ENCODE data around the gene PSKH1. TPM values are rescaled to one million over a fixed set of nuclear protein-coding genes. Genes with fewer than 3 reads are reported as not detected.
A peak's percentile ranks its signal among the peaks of the same experiment; 100 is the strongest.

Gene PSKH1
- total and polyA plus RNA-seq, 9 of the 15 experiments (the other 6 are each of a cell fraction or from before 2014, with no cell fraction given) = 0.96 to 20.9 (median 9.4) TPM

DNA sequence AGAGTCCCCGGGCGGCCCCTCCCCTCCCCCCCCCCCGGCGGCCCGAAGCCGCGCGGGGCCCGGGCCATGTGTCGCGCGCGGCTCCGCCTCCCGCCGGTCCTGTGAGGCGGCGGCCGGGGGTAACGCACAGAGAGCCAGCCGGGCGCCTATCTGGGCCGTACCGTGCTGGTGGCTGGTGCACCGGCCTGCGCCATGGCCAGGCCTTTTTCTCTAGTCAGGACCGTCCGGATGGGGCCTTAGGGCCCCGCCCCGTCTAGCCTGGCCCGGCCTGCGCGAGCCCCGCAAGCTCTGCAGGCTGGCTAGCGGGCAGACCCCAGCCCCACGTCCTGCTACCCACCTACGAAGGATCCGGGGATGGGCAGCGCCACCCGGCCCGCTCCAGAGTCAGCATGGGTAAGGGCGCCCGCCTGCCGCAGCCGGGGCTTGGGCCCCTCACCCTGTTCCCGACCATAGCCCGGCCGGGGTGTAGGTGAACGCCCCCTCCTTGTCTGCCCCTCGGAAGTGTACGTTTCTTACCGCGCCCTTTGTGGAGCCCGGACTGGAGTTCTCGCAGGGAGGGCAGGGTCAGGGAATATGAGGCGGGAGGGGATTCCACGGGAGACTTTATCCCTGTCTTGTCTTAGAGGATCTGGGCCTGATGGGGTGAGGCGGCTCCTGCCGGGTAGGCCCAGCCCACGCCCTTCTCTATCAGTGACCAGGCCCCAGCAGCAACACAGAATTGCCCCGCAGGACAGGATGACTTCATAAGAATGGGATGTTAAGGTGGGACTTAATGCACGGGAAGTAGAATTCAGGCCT, 45.8 kb upstream of the PSKH1 start, which contains the start of gene CENPT (continued):
- 0 out of 2 replicates have a peak, but pooled peaks have one; percentile 9 for TF ChIP-seq CREB1 (IDR thresholded peaks at IDR 0.05)
- TF ChIP-seq CREB1 (CRISPR knock-in tag; IDR thresholded peaks at IDR 0.05) = no peak
- no peak for TF ChIP-seq CTBP1 (IDR thresholded peaks at IDR 0.05; ENCODE audit: borderline replicate concordance)
- no peak for TF ChIP-seq STAT5B (CRISPR knock-in tag; IDR thresholded peaks at IDR 0.05)
- peak; percentile 47; the same call in 1 of the 2 replicates for TF ChIP-seq ZBTB7A (IDR thresholded peaks at IDR 0.05; ENCODE audit: borderline replicate concordance, control insufficient read depth, low read depth, low read length)
- TF ChIP-seq, protein P1, sequence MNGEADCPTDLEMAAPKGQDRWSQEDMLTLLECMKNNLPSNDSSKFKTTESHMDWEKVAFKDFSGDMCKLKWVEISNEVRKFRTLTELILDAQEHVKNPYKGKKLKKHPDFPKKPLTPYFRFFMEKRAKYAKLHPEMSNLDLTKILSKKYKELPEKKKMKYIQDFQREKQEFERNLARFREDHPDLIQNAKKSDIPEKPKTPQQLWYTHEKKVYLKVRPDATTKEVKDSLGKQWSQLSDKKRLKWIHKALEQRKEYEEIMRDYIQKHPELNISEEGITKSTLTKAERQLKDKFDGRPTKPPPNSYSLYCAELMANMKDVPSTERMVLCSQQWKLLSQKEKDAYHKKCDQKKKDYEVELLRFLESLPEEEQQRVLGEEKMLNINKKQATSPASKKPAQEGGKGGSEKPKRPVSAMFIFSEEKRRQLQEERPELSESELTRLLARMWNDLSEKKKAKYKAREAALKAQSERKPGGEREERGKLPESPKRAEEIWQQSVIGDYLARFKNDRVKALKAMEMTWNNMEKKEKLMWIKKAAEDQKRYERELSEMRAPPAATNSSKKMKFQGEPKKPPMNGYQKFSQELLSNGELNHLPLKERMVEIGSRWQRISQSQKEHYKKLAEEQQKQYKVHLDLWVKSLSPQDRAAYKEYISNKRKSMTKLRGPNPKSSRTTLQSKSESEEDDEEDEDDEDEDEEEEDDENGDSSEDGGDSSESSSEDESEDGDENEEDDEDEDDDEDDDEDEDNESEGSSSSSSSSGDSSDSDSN (IDR thresholded peaks at IDR 0.05; ENCODE audit: borderline replicate concordance in 1 of 2, low read depth in 2 of 2, low read length in 2 of 2) = 0 out of 4 replicates have a peak, but pooled peaks of 1 of the 2 experiments have one; percentile 23
- TF ChIP-seq ATF7 (IDR thresholded peaks at IDR 0.05) = peak; percentile 53
- peak; percentile 67; the same call in 1 of the 2 replicates for TF ChIP-seq KAT7 (CRISPR knock-in tag; IDR thresholded peaks at IDR 0.05; ENCODE audit: borderline replicate concordance)
- TF ChIP-seq TAF1 (IDR thresholded peaks at IDR 0.05; ENCODE audit: control insufficient read depth, extremely low read depth, insufficient read depth, low read length, severe bottlenecking) = peak; percentile 58
- TF ChIP-seq ZBTB40 (IDR thresholded peaks at IDR 0.05) = no peak
- TF ChIP-seq ZBTB40 (CRISPR knock-in tag; IDR thresholded peaks at IDR 0.05) = no peak
- 0 out of 2 replicates have a peak, but pooled peaks have one; percentile 29 for TF ChIP-seq ZNF175 (CRISPR knock-in tag; IDR thresholded peaks at IDR 0.05; ENCODE audit: low read depth)
